GM18505 (cell line): Measurements from ENCODE around the gene OCA2.
"Not testable (repeated sequence)": the region's sequence is repeated elsewhere in the genome, so short reads cannot be mapped to it uniquely, and the experiment has no call there.

Experiments used
- ATAC-seq: cut with Tn5 transposase; IDR thresholded peaks from one replicate; pipeline ENCODE4 v1.9.1; 2021; ENCODE audit not compliant: unreplicated experiment
- POLR2A ChIP-seq: IDR thresholded peaks from 4 replicates; pipeline ENCODE4 v1.6.1; 2011; ENCODE audit warnings: borderline replicate concordance; ENCODE audit not compliant: insufficient read depth, insufficient read length; ENCODE audit errors: extremely low read depth

OCA2 gene

GRCh38 chr15:28098766-28099554 lies at the start of gene OCA2:
TSS of gene OCA2 (minus strand) at chr15:28099315. CDS start at chr15:28081874, 17,441 bp downstream.
- no peak for ATAC-seq
- no peak for TF ChIP-seq POLR2A

- no peak for ATAC-seq
- no peak for TF ChIP-seq POLR2A
These were observed 48.7 kb upstream of the OCA2 start for GRCh38 chr15:28147801-28148200.

- not testable (repeated sequence) for ATAC-seq
These were observed 46.3 kb upstream of the OCA2 start for GRCh38 chr15:28145419-28145818.

- TF ChIP-seq POLR2A = no peak
- ATAC-seq = no peak
These were observed 40.9 kb upstream of the OCA2 start for GRCh38 chr15:28140062-28140461.

- not testable (repeated sequence) for ATAC-seq
These were observed 38.4 kb upstream of the OCA2 start for GRCh38 chr15:28137408-28138039.

GRCh38 chr15:28136236-28136904 lies 37.3 kb upstream of the OCA2 start:
- peak; percentile 95 for ATAC-seq

GRCh38 chr15:28133281-28133680 lies 34.2 kb upstream of the OCA2 start:
- no peak for TF ChIP-seq POLR2A
- ATAC-seq = no peak

GRCh38 chr15:28132524-28133275 lies 33.6 kb upstream of the OCA2 start:
- TF ChIP-seq POLR2A = no peak

GRCh38 chr15:28131946-28132345 lies 32.8 kb upstream of the OCA2 start:
- no peak for ATAC-seq
- no peak for TF ChIP-seq POLR2A

More at GRCh38 chr15:28132524-28133275, 33.6 kb upstream of the OCA2 start:
- ATAC-seq = no peak

GRCh38 chr15:28131400-28131799 lies 32.3 kb upstream of the OCA2 start:
- ATAC-seq = no peak
- no peak for TF ChIP-seq POLR2A

GRCh38 chr15:28130651-28131050 lies 31.5 kb upstream of the OCA2 start:
- ATAC-seq = no peak
- TF ChIP-seq POLR2A = no peak

GRCh38 chr15:28129231-28129848 lies 30.2 kb upstream of the OCA2 start:
- no peak for TF ChIP-seq POLR2A
- no peak for ATAC-seq

GRCh38 chr15:28128031-28128430 lies 28.9 kb upstream of the OCA2 start:
- no peak for TF ChIP-seq POLR2A
- no peak for ATAC-seq

GRCh38 chr15:28127036-28127435 lies 27.9 kb upstream of the OCA2 start:
- TF ChIP-seq POLR2A = no peak
- no peak for ATAC-seq
